A673 (cell line): ENCODE data around the gene CPXM2. TPM values are rescaled to one million over a fixed set of nuclear protein-coding genes. Genes with fewer than 3 reads are reported as not detected.

ENCODE experiments used
- BruUV-seq: library from RNA; stranded (reverse); fragments of 400-500 nt; replicated peaks from 2 replicates; lab custom pipeline; 2021; lab: Mats Ljungman, UMichigan
- CTCF ChIA-PET: fragments of 300-600 bp; sonication (Branson Sonifier 250); formaldehyde crosslinking; loops from one replicate; lab custom pipeline; 2022; ENCODE audit warnings: antibody characterized with exemption; lab: Charles Lee
- POLR2A ChIA-PET: fragments of 300-600 bp; sonication (Branson Sonifier 250); formaldehyde crosslinking; loops from one replicate; lab custom pipeline; 2022; ENCODE audit warnings: antibody characterized with exemption; ENCODE audit not compliant: low non-redundant PET; lab: Charles Lee
- DNase-seq: peaks from one replicate; pipeline ENCODE4 v3.0.0-alpha.2; 2015; ENCODE audit warnings: low spot score
- H3K27ac ChIP-seq: fragments of 200-600 bp; sonication (generic); 2 replicates; pipeline ENCODE4 v1.5.1; 2016; ENCODE audit warnings: mixed run types, low read depth, mild to moderate bottlenecking, mixed read lengths, antibody characterized with exemption, low read length; ENCODE audit not compliant: poor library complexity, severe bottlenecking
- H3K27me3 ChIP-seq: fragments of 200-600 bp; sonication (generic); replicated peaks from 2 replicates; pipeline ENCODE4 v1.6.1; 2017; ENCODE audit warnings: mixed run types, low read depth, mild to moderate bottlenecking, mixed read lengths, antibody characterized with exemption, low read length; ENCODE audit not compliant: insufficient read depth, poor library complexity
- H3K36me3 ChIP-seq: fragments of 200-600 bp; sonication (generic); 2 replicates; pipeline ENCODE4 v1.6.1; 2016; ENCODE audit warnings: mixed run types, mild to moderate bottlenecking, mixed read lengths, antibody characterized with exemption, low read length; ENCODE audit not compliant: insufficient read depth, poor library complexity, severe bottlenecking
- H3K4me1 ChIP-seq: fragments of 200-600 bp; sonication (generic); 2 replicates; pipeline ENCODE4 v1.6.1; 2017; ENCODE audit warnings: mixed run types, mild to moderate bottlenecking, mixed read lengths, antibody characterized with exemption, low read length; ENCODE audit not compliant: insufficient read depth, poor library complexity, severe bottlenecking
- H3K4me3 ChIP-seq: fragments of 200-600 bp; sonication (generic); 2 replicates; pipeline ENCODE4 v1.5.1; 2016; ENCODE audit warnings: low read depth, mixed run types, mild to moderate bottlenecking, mixed read lengths, low read length; ENCODE audit not compliant: poor library complexity, severe bottlenecking
- H3K9me3 ChIP-seq: fragments of 200-600 bp; sonication (generic); 2 replicates; pipeline ENCODE4 v1.6.1; 2016; ENCODE audit warnings: mixed run types, low read depth, mild to moderate bottlenecking, mixed read lengths, antibody characterized with exemption, low read length; ENCODE audit not compliant: poor library complexity, severe bottlenecking
- CTCF ChIP-seq: fragments of 300-800, 200-600 bp; sonication (generic); conservative IDR thresholded peaks from 2 replicates; pipeline ENCODE4 v1.5.1; 2017; ENCODE audit warnings: low read depth, mild to moderate bottlenecking, antibody characterized with exemption, low read length, moderate library complexity, mixed read lengths
- EZH2 ChIP-seq: fragments of 200-600 bp; sonication (generic); IDR thresholded peaks from 2 replicates; pipeline ENCODE4 v1.6.1; 2017; ENCODE audit warnings: borderline replicate concordance, low read depth, mild to moderate bottlenecking, mixed read lengths, antibody characterized with exemption, low read length; ENCODE audit not compliant: poor library complexity, severe bottlenecking
- intact Hi-C: fragments of 100-400 bp; cut with micrococcal nuclease; formaldehyde crosslinking; loops from one replicate; pipeline ENCODE4 v1.10.0; 2022; ENCODE audit not compliant: unreplicated experiment
- total RNA-seq: library from RNA; stranded (reverse); gene quantifications from 2 replicates; pipeline ENCODE4 v1.2.3, GENCODE V29; 2021

The CPXM2 gene
- total RNA-seq, 1 experiment from 2014 or later, result not detected

GRCh38 chr10:123908379-123908778 lies 16.8 kb upstream of the CPXM2 start:
- H3K9me3 ChIP-seq, result no peaks in the 10 kb centered on the region
- intact Hi-C loops, result no loop called here
- ChIA-PET POLR2A (no interaction called here), CTCF (interaction anchor here (0.6 kb wide), 1 partner anchor 221 kb away, joined by 5 read pairs; no protein-coding TSS in a partner anchor)
- peaks cover 71% of the 10 kb centered on the region for H3K27me3 ChIP-seq
- no peak overlapping the region for H3K4me3 ChIP-seq
- no peak for DNase-seq
- no peaks in the 10 kb centered on the region for H3K4me1 ChIP-seq
- no TSS peak for BruUV-seq
- no peaks in the 10 kb centered on the region for H3K36me3 ChIP-seq
- TF ChIP-seq CTCF (no peak), EZH2 (no peak)
- H3K27ac ChIP-seq, result no peak overlapping the region

- no peaks in the 10 kb centered on the region for H3K36me3 ChIP-seq
- ChIA-PET POLR2A (no interaction called here), CTCF (interaction anchor here (0.6 kb wide), 1 partner anchor 220 kb away, joined by 3 read pairs; no protein-coding TSS in a partner anchor)
- BruUV-seq, result no TSS peak
- DNase-seq, result no peak
- intact Hi-C loops, result no loop called here
- no peak overlapping the region for H3K27ac ChIP-seq
- H3K9me3 ChIP-seq, result no peaks in the 10 kb centered on the region
- H3K4me3 ChIP-seq, result no peak overlapping the region
- TF ChIP-seq EZH2 (no peak), CTCF (no peak)
- no peaks in the 10 kb centered on the region for H3K4me1 ChIP-seq
- H3K27me3 ChIP-seq, result peaks cover 59% of the 10 kb centered on the region
Observed at GRCh38 chr10:123906884-123907652, 15.5 kb upstream of the CPXM2 start.

- peaks cover 57% of the 10 kb centered on the region for H3K27me3 ChIP-seq
- no peaks in the 10 kb centered on the region for H3K9me3 ChIP-seq
- H3K4me1 ChIP-seq, result no peaks in the 10 kb centered on the region
- intact Hi-C loops, result no loop called here
- no peak overlapping the region for H3K4me3 ChIP-seq
- no peak for TF ChIP-seq CTCF
- no peak for TF ChIP-seq EZH2
- no TSS peak for BruUV-seq
- no peak overlapping the region for H3K27ac ChIP-seq
- POLR2A ChIA-PET, result no interaction called here
- H3K36me3 ChIP-seq, result no peaks in the 10 kb centered on the region
- no peak for DNase-seq
- CTCF ChIA-PET, result no interaction called here
Observed at GRCh38 chr10:123906296-123906695, 14.7 kb upstream of the CPXM2 start.
